ENCODE measurements around the gene AGO3. TPM values are rescaled to one million over a fixed set of nuclear protein-coding genes. Genes with fewer than 3 reads are reported as not detected.
"Not testable (repeated sequence)": the region's sequence is repeated elsewhere in the genome, so short reads cannot be mapped to it uniquely, and the experiment has no call there.

The AGO3 gene
- total RNA-seq, 1 experiment from 2014 or later = 26.9 TPM

DNA sequence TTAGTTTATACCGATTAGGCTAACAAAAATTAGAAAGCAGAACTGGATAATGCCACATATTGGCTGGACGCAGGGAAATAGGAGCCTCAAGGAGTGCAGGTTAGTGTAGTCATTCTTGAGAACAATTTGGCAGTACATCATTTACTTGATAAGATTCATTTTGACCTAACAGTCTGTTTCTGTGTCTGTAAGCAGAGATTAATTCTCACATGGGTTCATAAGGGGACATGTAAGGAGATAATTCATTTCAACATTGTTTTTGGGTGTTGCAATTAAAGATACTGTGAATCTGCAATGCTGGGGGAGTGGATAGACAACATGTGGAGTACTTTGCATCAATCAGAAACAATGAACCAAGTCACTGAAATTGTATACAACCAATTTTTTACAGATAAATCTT is 32.0 kb downstream of the AGO3 start:
- CTCF ChIA-PET = no interaction called here
- Histone ChIP-seq H3K9ac (ENCODE audit: low read length) (no peak overlapping the region), H3K27ac (ENCODE audit: low read depth, low read length) (no peak overlapping the region), H3K79me2 (ENCODE audit: insufficient read depth, low read length) (peaks cover 39% of the 10 kb centered on the region), H3K27me3 (ENCODE audit: insufficient read depth, low read length) (no peaks in the 10 kb centered on the region), H3K36me3 (ENCODE audit: control insufficient read depth in 1 of 2, insufficient read depth in 2 of 2, low read length in 2 of 2) (no peaks in the 10 kb centered on the region; a peak in 1 of 4 replicates), H3K4me1 (ENCODE audit: control insufficient read depth in 1 of 2, insufficient read depth in 2 of 2, low read length in 2 of 2) (no peaks in the 10 kb centered on the region), H3K9me3 (ENCODE audit: control insufficient read depth in 1 of 2, insufficient read depth in 1 of 2, low read depth in 1 of 2, low read length in 2 of 2) (no peaks in the 10 kb centered on the region), H4K20me1 (ENCODE audit: insufficient read depth) (peaks cover 9% of the 10 kb centered on the region; the same call in 1 of the 2 replicates), H3K4me3 (replicated peaks in 1 of 2; ENCODE audit: low read depth in 1 of 2, low read length in 2 of 2) (no peak overlapping the region), H3K4me2 (ENCODE audit: low read length) (no peak overlapping the region), H3K9me2 (ENCODE audit: insufficient read depth) (no peaks in the 10 kb centered on the region), H2AFZ (ENCODE audit: low read depth, low read length, poor library complexity, severe bottlenecking) (no peak overlapping the region)
- RAD21 ChIA-PET (ENCODE audit: low non-redundant PET in 1 of 2, low total read pairs in 2 of 2, uncharacterized antibody in 2 of 2, unreplicated experiment in 2 of 2) = no interaction called here
- intact Hi-C loops (cut with micrococcal nuclease) = no loop called here
- TF ChIP-seq SRF (IDR thresholded peaks at IDR 0.05; ENCODE audit: low read depth) (no peak), REST (IDR thresholded peaks at IDR 0.05; ENCODE audit: low read depth) (no peak), CBX3 (IDR thresholded peaks at IDR 0.05; ENCODE audit: low read depth) (no peak), POLR2AphosphoS5 (IDR thresholded peaks at IDR 0.05; ENCODE audit: low read depth, low read length) (no peak), YY1 (IDR thresholded peaks at IDR 0.05; ENCODE audit: extremely low read depth, insufficient replicate concordance, low read depth, low read length) (no peak), FOSL1 (IDR thresholded peaks at IDR 0.05; ENCODE audit: low read depth) (no peak), EZH2 (IDR thresholded peaks at IDR 0.05) (no peak), JUND (IDR thresholded peaks at IDR 0.05) (no peak), ATF3 (IDR thresholded peaks at IDR 0.05) (no peak), ELF1 (IDR thresholded peaks at IDR 0.05; ENCODE audit: borderline replicate concordance, low read depth) (no peak)
- TF ChIP-seq, protein P1, sequence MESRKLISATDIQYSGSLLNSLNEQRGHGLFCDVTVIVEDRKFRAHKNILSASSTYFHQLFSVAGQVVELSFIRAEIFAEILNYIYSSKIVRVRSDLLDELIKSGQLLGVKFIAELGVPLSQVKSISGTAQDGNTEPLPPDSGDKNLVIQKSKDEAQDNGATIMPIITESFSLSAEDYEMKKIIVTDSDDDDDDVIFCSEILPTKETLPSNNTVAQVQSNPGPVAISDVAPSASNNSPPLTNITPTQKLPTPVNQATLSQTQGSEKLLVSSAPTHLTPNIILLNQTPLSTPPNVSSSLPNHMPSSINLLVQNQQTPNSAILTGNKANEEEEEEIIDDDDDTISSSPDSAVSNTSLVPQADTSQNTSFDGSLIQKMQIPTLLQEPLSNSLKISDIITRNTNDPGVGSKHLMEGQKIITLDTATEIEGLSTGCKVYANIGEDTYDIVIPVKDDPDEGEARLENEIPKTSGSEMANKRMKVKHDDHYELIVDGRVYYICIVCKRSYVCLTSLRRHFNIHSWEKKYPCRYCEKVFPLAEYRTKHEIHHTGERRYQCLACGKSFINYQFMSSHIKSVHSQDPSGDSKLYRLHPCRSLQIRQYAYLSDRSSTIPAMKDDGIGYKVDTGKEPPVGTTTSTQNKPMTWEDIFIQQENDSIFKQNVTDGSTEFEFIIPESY (IDR thresholded peaks at IDR 0.05; ENCODE audit: extremely low read depth, insufficient replicate concordance, low read length) = no peak
- DNase-seq (ENCODE audit: low read depth, low spot score) (no peak), ATAC-seq (no peak)
- POLR2A ChIA-PET = no interaction called here
- BruUV-seq (replicated peaks) = no TSS peak

- H3K9me3 ChIP-seq (ENCODE audit: control insufficient read depth in 1 of 2, insufficient read depth in 1 of 2, low read depth in 1 of 2, low read length in 2 of 2); H2AFZ ChIP-seq (ENCODE audit: low read depth, low read length, poor library complexity, severe bottlenecking); H3K36me3 ChIP-seq (ENCODE audit: control insufficient read depth in 1 of 2, insufficient read depth in 2 of 2, low read length in 2 of 2); H4K20me1 ChIP-seq (ENCODE audit: insufficient read depth); H3K9ac ChIP-seq (ENCODE audit: low read length); ATAC-seq; intact Hi-C loops (cut with micrococcal nuclease); POLR2A ChIA-PET; DNase-seq (ENCODE audit: low read depth, low spot score); RAD21 ChIA-PET (ENCODE audit: low non-redundant PET in 1 of 2, low total read pairs in 2 of 2, uncharacterized antibody in 2 of 2, unreplicated experiment in 2 of 2); H3K9me2 ChIP-seq (ENCODE audit: insufficient read depth); H3K4me1 ChIP-seq (ENCODE audit: control insufficient read depth in 1 of 2, insufficient read depth in 2 of 2, low read length in 2 of 2); H3K27me3 ChIP-seq (ENCODE audit: insufficient read depth, low read length); H3K4me2 ChIP-seq (ENCODE audit: low read length); H3K4me3 ChIP-seq (replicated peaks in 1 of 2; ENCODE audit: low read depth in 1 of 2, low read length in 2 of 2); H3K27ac ChIP-seq (ENCODE audit: low read depth, low read length); BruUV-seq (replicated peaks); CTCF ChIA-PET: not testable (repeated sequence)
- peaks cover 46% of the 10 kb centered on the region for H3K79me2 ChIP-seq (ENCODE audit: insufficient read depth, low read length)
Observed at GRCh38 chr1:35964277-35964676, 33.4 kb downstream of the AGO3 start.

All from HCT116 (cell line).